ENCODE measurements around the gene IGFBP3. TPM values are rescaled to one million over a fixed set of nuclear protein-coding genes. Genes with fewer than 3 reads are reported as not detected.
A peak's percentile ranks its signal among the peaks of the same experiment; 100 is the strongest.

The IGFBP3 gene
- total RNA-seq, 1 donor: 1,278 TPM

- TF ChIP-seq CTCF (IDR thresholded peaks at IDR 0.05; ENCODE audit: insufficient read depth, low read length): no peak
- H3K4me3 ChIP-seq (ENCODE audit: low read depth, low read length): no peak overlapping the region
- DNase-seq (ENCODE audit: low read depth): peak; percentile 57
Measured at GRCh38 chr7:45869426-45869825, 51.6 kb downstream of the IGFBP3 start.

- DNase-seq (ENCODE audit: low read depth): no peak
- no peak for TF ChIP-seq CTCF (IDR thresholded peaks at IDR 0.05; ENCODE audit: insufficient read depth, low read length)
- no peak overlapping the region for H3K4me3 ChIP-seq (ENCODE audit: low read depth, low read length)
Measured at GRCh38 chr7:45867471-45867870, 53.6 kb downstream of the IGFBP3 start.

GRCh38 chr7:45865594-45866410 is 55.3 kb downstream of the IGFBP3 start:
- no peak for TF ChIP-seq CTCF (IDR thresholded peaks at IDR 0.05; ENCODE audit: insufficient read depth, low read length)
- no peak overlapping the region for H3K4me3 ChIP-seq (ENCODE audit: low read depth, low read length)
- no peak for DNase-seq (ENCODE audit: low read depth)

DNA sequence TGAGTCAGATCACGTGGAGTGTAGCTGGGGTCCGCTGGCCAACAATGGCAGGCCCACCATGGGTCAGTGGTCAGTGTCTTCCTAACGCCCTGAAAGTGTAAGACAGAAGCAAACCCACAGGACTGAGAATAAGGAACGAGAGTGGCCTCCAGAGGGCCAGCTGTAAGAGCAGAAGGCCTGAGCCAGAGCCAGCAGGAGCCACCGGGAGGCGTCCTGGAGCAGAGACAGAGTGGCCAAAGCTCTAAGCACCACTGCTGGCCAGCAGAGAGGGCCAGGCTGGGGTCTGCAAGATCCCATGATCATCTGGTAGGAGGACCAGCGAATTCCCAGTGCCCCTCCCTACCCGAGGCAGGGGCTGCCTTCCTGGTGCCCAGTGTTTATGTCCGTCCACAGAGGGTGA is 57.4 kb downstream of the IGFBP3 start:
- no peak overlapping the region for H3K4me3 ChIP-seq (ENCODE audit: low read depth, low read length)
- TF ChIP-seq CTCF (IDR thresholded peaks at IDR 0.05; ENCODE audit: insufficient read depth, low read length): peak; percentile 15
- DNase-seq (ENCODE audit: low read depth): no peak

Other genes starting within 250 kb of the IGFBP3 start
- gene CCDC201, start 48.2 kb downstream of the IGFBP3 start, total RNA-seq (ENCODE audit: low replicate concordance): 0.09 TPM in 1 of 2 replicates, not detected in the other
- gene IGFBP1, start 32.8 kb downstream of the IGFBP3 start, total RNA-seq (ENCODE audit: low replicate concordance): 5.3 TPM in 1 of 2 replicates, not detected in the other